SK-N-SH treated with all-trans-retinoic acid at 6 μM for 48 hours (cell line): Measurements from ENCODE around the gene MTARC1.

Source experiments
- ATAC-seq: fragments of 200-7000 bp; cut with Tn5 transposase; 3 replicates; pipeline ENCODE4 v1.9.1; 2020; ENCODE audit warnings: mild to moderate bottlenecking, moderate library complexity
- BACH2 ChIP-seq: fragments of 250-450 bp; sonication (Bioruptor Pico); IDR thresholded peaks from 2 replicates; pipeline ENCODE4 v1.9.0; 2021; ENCODE audit warnings: mild to moderate bottlenecking, borderline replicate concordance
- CREB5 ChIP-seq: fragments of 250-450 bp; sonication (Bioruptor Pico); IDR thresholded peaks from 2 replicates; pipeline ENCODE4 v1.5.1; 2020; ENCODE audit warnings: low read depth, mild to moderate bottlenecking, moderate library complexity
- CSDC2 ChIP-seq: fragments of 250-450 bp; sonication (Bioruptor Pico); IDR thresholded peaks from 2 replicates; pipeline ENCODE4 v1.5.0; 2020; ENCODE audit warnings: mild to moderate bottlenecking, moderate library complexity
- CSRNP3 ChIP-seq: fragments of 250-450 bp; sonication (Bioruptor Pico); IDR thresholded peaks from 2 replicates; pipeline ENCODE4 v1.5.1; 2021; ENCODE audit warnings: mild to moderate bottlenecking, moderate library complexity
- ESRRG ChIP-seq: fragments of 250-450 bp; sonication (Bioruptor Pico); IDR thresholded peaks from 2 replicates; pipeline ENCODE4 v1.6.1; 2021; ENCODE audit warnings: mild to moderate bottlenecking
- GLIS3 ChIP-seq: fragments of 250-450 bp; sonication (Bioruptor Pico); IDR thresholded peaks from 2 replicates; pipeline ENCODE4 v1.5.0; 2020; ENCODE audit warnings: mild to moderate bottlenecking, moderate library complexity
- ISL1 ChIP-seq: fragments of 250-450 bp; sonication (Bioruptor Pico); IDR thresholded peaks from 2 replicates; pipeline ENCODE4 v2.1.2; 2022; ENCODE audit warnings: mild to moderate bottlenecking, moderate library complexity
- PATZ1 ChIP-seq: fragments of 250-450 bp; sonication (Bioruptor Pico); IDR thresholded peaks from 2 replicates; pipeline ENCODE4 v1.8.0; 2020; ENCODE audit warnings: mild to moderate bottlenecking, moderate library complexity, borderline replicate concordance
- POU6F1 ChIP-seq: fragments of 250-450 bp; sonication (Bioruptor Pico); IDR thresholded peaks from 2 replicates; pipeline ENCODE4 v1.8.0; 2021; ENCODE audit warnings: low read depth, mild to moderate bottlenecking, moderate library complexity, borderline replicate concordance
- PPARA ChIP-seq: fragments of 250-450 bp; sonication (Bioruptor Pico); IDR thresholded peaks from 2 replicates; pipeline ENCODE4 v1.5.0; 2020; ENCODE audit warnings: mild to moderate bottlenecking, borderline replicate concordance
- RARB ChIP-seq: fragments of 250-450 bp; sonication (Bioruptor Pico); IDR thresholded peaks from 2 replicates; pipeline ENCODE4 v1.8.0; 2021; ENCODE audit warnings: mild to moderate bottlenecking, moderate library complexity
- SNAI2 ChIP-seq: fragments of 250-450 bp; sonication (Bioruptor Pico); IDR thresholded peaks from 2 replicates; pipeline ENCODE4 v1.5.0; 2020; ENCODE audit warnings: mild to moderate bottlenecking, moderate library complexity
- TCF4 ChIP-seq: fragments of 250-450 bp; sonication (Bioruptor Pico); IDR thresholded peaks from 2 replicates; pipeline ENCODE4 v1.8.0; 2021; ENCODE audit warnings: mild to moderate bottlenecking, moderate library complexity, borderline replicate concordance
- TOX ChIP-seq: fragments of 250-450 bp; sonication (Bioruptor Pico); IDR thresholded peaks from 2 replicates; pipeline ENCODE4 v1.8.0; 2021; ENCODE audit warnings: mild to moderate bottlenecking, moderate library complexity, borderline replicate concordance
- ZC3H10 ChIP-seq: fragments of 250-450 bp; sonication (Bioruptor Pico); IDR thresholded peaks from 2 replicates; pipeline ENCODE4 v1.5.1; 2021; ENCODE audit warnings: mild to moderate bottlenecking, moderate library complexity
- ZFP3 ChIP-seq: fragments of 250-450 bp; sonication (Bioruptor Pico); IDR thresholded peaks from 2 replicates; pipeline ENCODE4 v1.5.0; 2020; ENCODE audit warnings: mild to moderate bottlenecking, moderate library complexity
- ZFP30 ChIP-seq: fragments of 450-650 bp; formaldehyde crosslinking; IDR thresholded peaks from 2 replicates; pipeline ENCODE4 v1.5.0; 2022; ENCODE audit warnings: mild to moderate bottlenecking, moderate library complexity
- ZNF70 ChIP-seq: fragments of 450-650 bp; formaldehyde crosslinking; IDR thresholded peaks from 2 replicates; pipeline ENCODE4 v1.5.0; 2020; ENCODE audit warnings: mild to moderate bottlenecking, moderate library complexity
- ZNF8 ChIP-seq: fragments of 450-650 bp; formaldehyde crosslinking; IDR thresholded peaks from 2 replicates; pipeline ENCODE4 v1.5.0; 2020; ENCODE audit warnings: mild to moderate bottlenecking, moderate library complexity

MTARC1 gene

GRCh38 chr1:220800262-220800661 is 13.5 kb downstream of the MTARC1 start:
- no peak for TF ChIP-seq CSDC2
- no peak for TF ChIP-seq ISL1 (CRISPR knock-in tag)
- TF ChIP-seq ZFP30 (CRISPR knock-in tag), result no peak
- no peak for ATAC-seq

GRCh38 chr1:220803401-220804201 is 16.9 kb downstream of the MTARC1 start:
- TF ChIP-seq CSRNP3 (CRISPR knock-in tag) (no peak), CSDC2 (no peak), GLIS3 (CRISPR knock-in tag) (no peak), ZNF70 (CRISPR knock-in tag) (no peak), PATZ1 (no peak), ESRRG (CRISPR knock-in tag) (no peak), ISL1 (CRISPR knock-in tag) (no peak), RARB (CRISPR knock-in tag) (no peak), SNAI2 (CRISPR knock-in tag) (no peak), POU6F1 (no peak)
- peak; percentile 91 for ATAC-seq

- TF ChIP-seq SNAI2 (CRISPR knock-in tag), result no peak
- TF ChIP-seq BACH2, result no peak
- no peak for TF ChIP-seq CSDC2
- TF ChIP-seq ZNF70 (CRISPR knock-in tag), result no peak
- no peak for TF ChIP-seq TCF4 (CRISPR knock-in tag)
- no peak for TF ChIP-seq PPARA (CRISPR knock-in tag)
- TF ChIP-seq ZC3H10 (CRISPR knock-in tag), result no peak
- TF ChIP-seq ZFP3, result no peak
- TF ChIP-seq ZNF8 (CRISPR knock-in tag), result no peak
- no peak for TF ChIP-seq PATZ1
- TF ChIP-seq CREB5 (CRISPR knock-in tag), result no peak
- no peak for TF ChIP-seq CSRNP3 (CRISPR knock-in tag)
- TF ChIP-seq TOX (CRISPR knock-in tag), result no peak
- no peak for TF ChIP-seq ISL1 (CRISPR knock-in tag)
- no peak for TF ChIP-seq GLIS3 (CRISPR knock-in tag)
- TF ChIP-seq RARB (CRISPR knock-in tag), result no peak
- no peak for ATAC-seq
Measured at GRCh38 chr1:220804202-220804586, 17.5 kb downstream of the MTARC1 start.
